ENCODE data around the gene CFD.
"Not testable (repeated sequence)": the region's sequence is repeated elsewhere in the genome, so short reads cannot be mapped to it uniquely, and the experiment has no call there.

The CFD gene
- long read RNA-seq, donor 1, partial matches to known transcripts = 0 of 12 reads
- long read RNA-seq, donor 1, other reads (novel, unspliced or antisense) = 12 of 12 reads
- long read RNA-seq, donor 2, partial matches to known transcripts = 0 of 1 reads
- long read RNA-seq, donor 2, other reads (novel, unspliced or antisense) = 0 of 1 reads
- long read RNA-seq, donor 3, partial matches to known transcripts = 0 of 8 reads
- long read RNA-seq, donor 3, other reads (novel, unspliced or antisense) = 7 of 8 reads
- long read RNA-seq, donor 4, partial matches to known transcripts = 11 of 11 reads
- long read RNA-seq, donor 4, other reads (novel, unspliced or antisense) = 0 of 11 reads
- long read RNA-seq, donor 5, partial matches to known transcripts = 0 of 1 reads
- long read RNA-seq, donor 5, other reads (novel, unspliced or antisense) = 0 of 1 reads
- long read RNA-seq, donor 6 = 0 reads
- long read RNA-seq, donor 7 = 0 reads
- long read RNA-seq, donor 8, partial matches to known transcripts = 0 of 3 reads
- long read RNA-seq, donor 8, other reads (novel, unspliced or antisense) = 0 of 3 reads

DNA sequence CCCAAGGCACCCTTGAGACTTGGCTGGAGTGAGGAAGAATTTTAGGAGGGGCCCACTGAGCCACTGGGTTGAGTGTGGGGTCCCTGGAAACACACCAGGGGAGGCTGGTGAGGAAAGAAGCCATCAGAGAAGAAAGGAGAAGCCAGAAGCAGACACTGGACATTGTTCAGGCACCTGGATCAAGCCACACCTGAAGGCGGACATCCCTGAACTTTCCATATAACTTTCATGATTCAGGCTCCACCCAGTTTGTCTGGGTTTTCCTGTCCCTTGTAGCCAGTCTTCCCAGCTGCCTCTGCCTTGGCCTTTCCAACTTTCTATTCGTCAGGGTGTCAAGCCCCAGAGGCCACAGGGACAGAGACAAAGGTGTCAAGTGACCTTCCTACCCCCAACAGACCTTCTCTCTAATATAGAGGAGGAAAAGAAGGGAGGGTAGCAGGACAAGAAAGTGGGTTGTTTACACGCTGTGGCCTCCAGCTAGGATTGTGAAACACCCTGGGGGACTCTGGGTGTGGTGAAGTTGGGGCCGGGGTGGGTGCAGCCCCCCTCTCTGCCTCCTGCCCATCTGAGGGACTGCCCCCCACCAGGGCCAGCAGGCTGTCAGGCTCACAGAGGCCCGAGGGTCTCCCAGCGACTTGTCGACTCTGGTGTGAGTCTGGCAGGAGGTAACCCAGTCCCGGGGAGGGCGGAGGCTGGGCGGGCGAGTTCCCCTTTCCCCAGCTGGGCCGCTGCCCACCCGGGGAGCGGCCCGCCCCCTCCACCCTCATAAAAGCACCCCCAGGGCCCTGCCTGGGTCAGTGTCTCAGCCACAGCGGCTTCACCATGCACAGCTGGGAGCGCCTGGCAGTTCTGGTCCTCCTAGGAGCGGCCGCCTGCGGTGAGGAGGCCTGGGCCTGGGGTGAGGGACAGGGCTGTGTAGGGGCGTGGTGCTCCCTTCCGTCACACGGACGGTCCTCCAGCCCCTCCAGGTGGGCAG lies at the start of gene CFD:
TSS of gene CFD (plus strand) at position 797 of the 976 bp plus-strand sequence. CDS start at position 823, 26 bp downstream.
- no peak for DNase-seq

DNA sequence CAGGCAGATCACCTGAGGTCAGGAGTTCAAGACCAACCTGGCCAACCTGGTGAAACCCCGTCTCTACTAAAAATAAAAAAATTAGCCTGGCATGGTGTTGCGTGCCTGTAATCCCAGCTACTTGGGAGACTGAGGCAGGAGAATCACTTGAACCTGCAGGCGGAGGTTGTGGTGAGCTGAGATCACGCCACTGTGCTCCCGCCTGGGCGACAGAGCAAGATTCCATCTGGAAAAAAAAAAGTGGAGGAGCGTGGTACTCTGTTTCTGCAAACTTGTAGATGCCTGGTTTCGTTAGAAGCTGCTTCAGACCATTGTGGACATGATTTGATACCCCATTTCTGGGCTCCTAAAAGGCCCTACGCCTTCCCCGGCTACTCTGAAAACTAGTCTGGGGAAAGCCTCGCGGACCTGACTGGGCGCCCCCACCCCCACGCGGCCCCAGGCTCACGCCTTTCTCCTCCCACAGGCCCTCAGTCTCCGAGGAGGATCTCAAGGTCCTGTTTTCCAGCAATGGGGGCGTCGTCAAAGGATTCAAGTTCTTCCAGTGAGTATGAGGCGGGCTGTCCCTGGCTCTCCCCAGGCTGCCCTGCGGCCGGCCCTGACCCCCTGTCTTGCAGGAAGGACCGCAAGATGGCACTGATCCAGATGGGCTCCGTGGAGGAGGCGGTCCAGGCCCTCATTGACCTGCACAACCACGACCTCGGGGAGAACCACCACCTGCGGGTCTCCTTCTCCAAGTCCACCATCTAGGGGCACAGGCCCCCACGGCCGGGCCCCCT lies 49.2 kb upstream of the CFD start:
- no peak for DNase-seq

DNA sequence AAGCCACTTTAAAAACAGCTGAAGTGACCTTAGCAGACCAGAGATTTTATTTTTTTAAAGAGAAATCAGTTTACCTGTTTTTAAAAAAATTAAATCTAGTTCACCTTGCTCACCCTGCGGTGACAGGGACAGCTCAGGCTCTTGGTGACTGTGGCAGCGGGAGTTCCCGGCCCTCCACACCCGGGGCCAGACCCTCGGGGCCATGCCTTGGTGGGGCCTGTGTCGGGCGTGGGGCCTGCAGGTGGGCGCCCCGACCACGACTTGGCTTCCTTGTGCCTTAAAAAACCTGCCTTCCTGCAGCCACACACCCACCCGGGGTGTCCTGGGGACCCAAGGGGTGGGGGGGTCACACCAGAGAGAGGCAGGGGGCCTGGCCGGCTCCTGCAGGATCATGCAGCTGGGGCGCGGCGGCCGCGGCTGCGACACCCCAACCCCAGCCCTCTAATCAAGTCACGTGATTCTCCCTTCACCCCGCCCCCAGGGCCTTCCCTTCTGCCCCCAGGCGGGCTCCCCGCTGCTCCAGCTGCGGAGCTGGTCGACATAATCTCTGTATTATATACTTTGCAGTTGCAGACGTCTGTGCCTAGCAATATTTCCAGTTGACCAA lies 48.5 kb upstream of the CFD start:
- no peak for DNase-seq

DNA sequence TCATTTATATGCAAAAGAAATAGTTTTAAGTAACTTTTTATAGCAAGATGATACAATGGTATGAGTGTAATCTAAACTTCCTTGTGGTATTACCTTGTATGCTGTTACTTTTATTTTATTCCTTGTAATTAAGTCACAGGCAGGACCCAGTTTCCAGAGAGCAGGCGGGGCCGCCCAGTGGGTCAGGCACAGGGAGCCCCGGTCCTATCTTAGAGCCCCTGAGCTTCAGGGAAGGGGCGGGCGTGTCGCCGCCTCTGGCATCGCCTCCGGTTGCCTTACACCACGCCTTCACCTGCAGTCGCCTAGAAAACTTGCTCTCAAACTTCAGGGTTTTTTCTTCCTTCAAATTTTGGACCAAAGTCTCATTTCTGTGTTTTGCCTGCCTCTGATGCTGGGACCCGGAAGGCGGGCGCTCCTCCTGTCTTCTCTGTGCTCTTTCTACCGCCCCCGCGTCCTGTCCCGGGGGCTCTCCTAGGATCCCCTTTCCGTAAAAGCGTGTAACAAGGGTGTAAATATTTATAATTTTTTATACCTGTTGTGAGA lies 47.9 kb upstream of the CFD start:
- DNase-seq = no peak

DNA sequence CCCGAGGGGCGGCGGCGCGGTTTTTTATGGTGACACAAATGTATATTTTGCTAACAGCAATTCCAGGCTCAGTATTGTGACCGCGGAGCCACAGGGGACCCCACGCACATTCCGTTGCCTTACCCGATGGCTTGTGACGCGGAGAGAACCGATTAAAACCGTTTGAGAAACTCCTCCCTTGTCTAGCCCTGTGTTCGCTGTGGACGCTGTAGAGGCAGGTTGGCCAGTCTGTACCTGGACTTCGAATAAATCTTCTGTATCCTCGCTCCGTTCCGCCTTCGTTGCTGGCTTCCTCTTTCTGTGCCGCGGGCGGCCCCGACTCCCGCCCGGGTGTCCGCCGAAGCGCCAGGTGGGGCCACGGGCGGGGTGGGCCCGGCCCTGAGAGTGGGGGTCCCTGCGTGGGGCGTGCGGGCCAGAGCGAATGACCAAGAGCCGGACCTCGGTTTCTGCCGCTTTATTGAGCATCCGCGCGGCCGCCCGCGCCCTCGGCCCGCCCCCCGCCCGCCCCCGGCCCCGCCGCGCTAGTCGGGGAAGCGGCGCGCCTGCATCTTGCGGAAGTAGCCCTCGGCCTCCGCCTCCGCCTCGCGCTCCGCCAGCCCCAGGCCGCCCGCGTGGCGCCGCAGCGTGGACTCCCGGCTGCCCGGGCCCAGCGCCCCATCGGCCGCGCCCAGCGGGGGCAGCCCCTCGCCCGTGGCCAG lies 47.3 kb upstream of the CFD start:
- DNase-seq = no peak

DNA sequence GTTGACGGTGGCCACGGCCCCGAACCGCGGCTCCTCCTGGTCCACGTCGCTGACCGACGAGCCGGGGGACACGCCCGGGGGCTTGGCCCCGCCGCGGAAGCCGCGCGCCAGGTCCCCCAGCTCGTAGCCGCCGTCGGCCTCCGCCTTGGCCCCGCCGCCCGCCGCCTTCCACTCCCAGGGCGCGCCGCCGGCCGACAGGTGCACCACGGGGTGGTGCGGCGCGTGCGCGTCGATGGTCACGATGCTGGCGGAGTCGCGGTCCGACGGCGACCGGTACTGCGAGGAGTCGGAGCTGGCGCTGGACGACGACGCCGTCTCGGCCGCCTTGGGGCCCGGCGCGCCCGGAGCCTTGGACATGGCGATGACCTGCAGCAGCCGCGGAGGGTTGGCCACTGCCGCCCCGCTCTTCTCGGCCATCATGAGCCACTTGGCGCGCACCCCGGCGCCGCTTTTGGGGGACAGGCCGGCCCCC lies 46.7 kb upstream of the CFD start:
- no peak for DNase-seq

DNA sequence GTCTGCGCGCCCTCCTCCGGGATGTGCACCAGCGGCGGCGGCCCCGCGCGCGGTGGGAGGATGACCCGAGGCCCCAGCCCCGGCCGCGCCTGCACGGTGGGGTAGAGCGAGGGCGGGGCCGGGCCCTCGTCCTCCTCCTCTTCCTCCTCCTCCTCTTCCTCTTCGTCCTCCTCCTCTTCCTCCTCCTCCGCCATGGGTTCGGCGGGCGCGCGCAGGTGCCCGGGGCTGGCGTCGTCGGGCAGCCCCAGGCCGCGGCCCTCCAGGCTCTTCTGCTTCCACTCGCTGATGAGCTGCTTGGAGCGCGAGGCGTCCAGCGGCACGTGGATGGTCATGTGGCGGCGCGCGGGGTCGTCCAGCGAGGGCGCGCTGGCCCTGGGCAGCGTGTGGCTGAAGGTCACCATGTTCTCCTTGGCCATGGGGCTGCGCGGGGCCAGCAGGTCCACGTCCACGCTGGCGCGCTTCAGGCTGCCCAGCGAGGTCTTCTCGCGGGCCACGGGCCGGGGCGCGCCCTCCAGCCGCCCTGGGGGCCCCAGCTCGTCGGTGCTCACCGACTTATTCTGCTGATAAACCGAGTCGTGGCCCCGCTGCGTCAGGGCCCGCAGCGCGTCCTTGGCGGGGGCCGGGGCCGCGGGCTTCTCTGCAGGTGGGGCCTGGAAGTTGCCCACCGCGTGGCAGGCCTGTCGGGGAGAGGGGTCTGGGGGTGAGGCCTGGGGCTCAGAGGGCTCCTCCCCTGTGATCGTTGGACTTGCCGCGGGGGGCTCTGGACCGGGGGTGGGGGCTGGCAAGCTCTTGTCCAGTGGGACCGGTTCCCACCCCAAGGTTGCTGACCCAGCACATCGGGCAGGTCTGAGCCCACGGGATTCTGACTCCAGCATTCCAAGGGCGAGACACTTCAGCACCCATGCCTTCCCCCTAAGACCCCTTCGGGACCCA lies 46.0 kb upstream of the CFD start:
- no peak for DNase-seq

DNA sequence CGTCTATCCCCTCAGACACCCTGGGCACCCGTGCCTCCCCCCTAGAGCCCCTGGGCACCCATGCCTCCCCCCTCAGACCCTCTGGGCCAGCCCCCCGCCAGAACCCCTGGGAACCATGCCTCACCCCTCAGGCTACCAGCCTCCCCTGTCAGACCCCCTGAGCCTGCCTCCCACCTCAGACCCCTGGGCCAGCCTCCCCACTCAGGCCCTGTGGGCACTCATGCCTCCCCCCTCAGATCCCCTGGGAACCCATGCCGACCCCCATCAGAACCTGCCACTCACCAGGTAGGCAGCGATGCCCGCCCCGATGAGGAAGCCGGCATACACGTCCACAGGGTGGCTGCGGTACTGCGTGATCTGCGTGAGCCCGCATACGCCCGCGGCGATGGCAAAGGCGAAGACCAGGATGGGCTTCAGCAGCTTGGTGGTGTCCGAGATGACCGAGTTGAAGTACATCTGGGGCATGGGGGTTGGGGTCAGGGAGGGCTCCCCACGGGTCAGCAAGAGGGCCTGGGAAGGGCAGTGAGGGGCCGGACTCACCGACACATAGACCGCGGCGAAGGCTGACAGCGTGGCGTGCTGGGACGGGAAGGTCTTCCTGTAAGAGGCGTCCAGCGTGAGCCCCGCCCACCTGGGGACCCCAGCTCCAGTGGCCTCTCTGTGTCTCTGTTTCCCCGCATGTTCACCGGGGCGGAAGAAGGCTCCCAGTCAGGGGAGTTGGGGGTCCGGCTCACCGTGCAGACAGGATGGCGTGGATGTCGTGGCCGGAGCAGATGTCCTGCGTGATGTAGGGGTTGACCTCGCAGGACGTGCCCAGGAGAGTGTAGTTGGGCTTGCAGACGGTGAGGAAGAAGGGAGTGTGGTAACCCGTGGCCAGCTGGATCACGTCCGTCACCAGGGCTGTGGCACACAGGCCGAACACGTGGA lies 45.0 kb upstream of the CFD start:
- DNase-seq = no peak

DNA sequence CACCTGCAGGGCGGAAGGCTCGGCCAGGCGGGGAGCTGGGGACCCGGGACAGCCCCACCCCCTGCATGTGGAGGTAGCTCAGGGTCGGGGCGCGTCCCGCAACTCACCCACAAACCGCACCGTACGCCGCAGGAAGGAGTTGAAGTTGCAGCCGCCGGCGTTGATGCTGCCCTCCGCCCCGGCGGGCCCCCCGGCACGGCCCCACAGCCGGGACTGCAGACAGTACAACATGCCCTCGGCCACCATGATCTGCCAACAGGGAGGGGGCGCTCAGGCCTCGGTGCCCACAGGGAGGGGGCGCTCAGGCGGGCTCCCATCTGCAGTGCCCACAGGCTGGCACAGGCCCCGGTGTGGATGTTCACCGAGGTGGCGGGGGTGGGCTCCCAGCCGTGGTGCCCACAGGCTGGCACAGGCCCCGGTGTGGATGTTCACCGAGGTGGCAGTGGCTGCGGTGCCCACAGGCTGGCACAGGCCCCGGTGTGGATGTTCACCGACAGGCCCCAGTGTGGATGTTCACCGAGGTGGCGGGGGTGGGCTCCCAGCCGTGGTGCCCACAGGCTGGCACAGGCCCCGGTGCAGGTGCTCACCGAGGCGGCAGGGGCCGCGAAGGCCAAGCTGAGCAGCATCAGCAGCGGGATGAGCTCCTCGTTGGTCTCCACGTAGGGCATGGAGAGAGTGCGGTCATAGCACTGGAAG lies 44.2 kb upstream of the CFD start:
- DNase-seq = no peak

DNA sequence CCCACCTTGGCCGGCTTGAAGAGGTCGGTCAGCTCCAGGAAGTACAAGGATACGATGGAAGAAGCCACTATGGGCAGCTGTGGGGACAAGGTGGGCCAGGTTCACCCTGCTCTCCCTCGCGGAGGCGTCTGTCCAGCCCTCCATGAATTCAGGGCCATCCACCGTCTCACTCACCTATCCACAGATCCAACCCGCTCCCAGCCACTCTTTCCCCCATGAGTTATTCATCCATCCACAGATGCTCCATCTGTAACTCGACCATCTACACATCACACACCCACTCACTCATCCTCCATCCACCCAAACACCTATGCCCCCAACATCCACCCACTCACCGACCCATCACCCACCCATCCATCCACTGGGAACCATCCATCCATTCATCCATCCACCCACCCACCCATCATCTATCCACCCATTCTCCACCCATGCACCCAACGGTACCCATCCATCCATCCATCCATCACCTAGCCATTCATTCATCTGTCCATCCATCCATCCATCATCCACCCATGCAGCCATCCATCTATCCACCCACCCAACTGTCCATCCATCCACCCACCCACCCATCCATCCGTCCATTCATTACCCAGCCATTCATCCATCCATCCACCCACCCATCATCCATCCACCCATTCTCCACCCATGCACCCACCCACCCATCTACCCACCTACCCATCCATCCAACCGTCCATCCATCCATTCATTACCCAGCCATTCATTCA lies 43.5 kb upstream of the CFD start:
- DNase-seq = no peak

DNA sequence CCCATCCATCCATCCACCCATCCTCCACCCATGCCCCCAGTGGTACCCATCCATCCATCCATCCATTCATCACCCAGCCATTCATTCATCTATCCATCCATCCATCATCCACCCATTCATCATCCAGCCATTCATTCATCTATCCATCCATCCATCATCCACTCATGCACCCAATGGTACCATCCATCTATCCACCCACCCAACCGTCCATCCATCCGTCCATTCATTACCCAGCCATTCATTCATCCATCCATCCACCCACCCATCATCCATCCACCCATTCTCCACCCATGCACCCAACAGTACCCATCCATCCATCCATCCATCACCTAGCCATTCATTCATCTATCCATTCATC lies 43.0 kb upstream of the CFD start:
- no peak for DNase-seq

DNA sequence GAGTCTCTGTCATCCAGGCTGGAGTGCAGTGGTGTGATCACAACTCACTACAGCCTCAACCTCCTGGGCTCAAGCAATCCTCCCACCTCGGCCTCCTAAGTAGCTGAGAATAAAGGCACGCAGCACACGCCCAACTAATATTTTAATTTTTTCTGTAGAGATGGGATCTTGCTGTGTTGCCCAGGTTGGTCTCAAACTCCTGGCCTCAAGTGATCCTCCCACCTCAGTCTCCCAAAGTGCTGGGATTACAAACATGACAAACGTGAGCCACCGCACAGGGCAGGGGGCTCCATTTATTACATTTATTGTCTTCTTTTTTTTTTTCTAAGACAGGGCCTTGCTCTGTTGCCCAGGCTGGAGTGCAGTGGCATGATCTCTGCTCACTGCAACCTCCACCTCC lies 39.3 kb upstream of the CFD start:
- DNase-seq = not testable (repeated sequence)

DNA sequence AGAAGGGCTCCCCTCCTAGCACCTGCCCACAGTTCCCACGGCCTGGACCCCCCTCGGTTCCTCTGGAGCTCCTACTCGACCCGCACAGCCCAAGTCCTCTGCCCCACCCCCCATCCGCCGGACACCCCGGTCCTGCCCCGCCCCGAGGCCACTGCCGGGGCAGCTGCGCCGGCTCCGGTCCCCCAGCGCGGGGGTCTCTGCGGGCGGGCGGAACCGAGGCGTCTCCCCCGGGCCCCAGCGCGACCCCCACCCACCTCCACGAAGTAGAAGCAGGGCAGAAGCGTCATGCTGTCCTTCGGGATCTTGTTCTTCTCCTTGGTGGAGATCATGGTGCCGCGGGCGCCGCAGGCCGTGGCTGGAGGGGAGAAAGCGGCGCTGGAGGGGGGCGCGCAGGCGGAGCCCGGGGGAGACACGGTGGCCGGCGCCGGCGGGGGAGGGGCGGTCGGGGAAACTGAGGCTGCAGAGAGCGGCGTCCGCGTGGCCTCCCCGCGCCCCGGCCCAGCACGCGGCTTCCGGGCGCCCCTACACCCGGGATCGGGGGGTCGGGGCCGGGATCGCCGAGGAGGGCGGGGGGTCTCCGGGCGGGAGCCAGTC lies 38.1 kb upstream of the CFD start:
- DNase-seq = no peak

DNA sequence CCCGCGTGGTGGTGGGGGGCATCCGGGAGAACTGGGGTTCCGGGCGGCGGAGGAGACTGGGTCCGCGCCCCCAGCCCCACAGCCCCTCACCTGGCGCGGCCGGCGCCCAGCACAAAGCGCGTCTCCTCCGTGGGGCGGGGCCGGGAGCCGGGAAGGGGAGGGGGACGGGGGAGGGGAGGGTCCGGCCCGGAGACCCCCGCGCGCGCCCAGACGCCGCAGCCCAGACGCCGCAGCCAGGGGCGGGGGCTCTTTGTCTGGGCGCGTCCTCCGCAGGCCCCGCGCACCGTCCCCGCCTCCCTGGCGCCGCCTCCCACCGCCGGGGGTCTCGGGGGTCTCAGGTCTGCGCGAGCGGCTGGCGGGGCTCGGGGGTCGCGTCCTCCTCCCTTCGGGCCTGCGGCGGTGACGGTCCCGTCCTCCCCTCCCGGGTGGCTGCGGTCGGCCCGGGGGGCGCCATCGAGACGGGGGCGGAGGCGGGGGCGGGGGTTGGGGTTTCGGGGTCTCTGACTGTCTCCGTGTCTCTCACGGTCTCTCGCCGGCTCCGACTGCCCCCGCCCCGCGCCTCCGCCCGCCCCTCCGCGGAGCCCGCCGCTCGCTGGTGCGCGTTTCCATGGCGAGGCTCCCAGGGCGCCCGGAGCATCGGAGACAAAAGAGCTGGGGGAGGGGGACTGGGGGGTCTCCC lies 37.5 kb upstream of the CFD start, which contains the start of gene PLPPR3:
TSS of gene PLPPR3 (minus strand) at position 131 of the 679 bp plus-strand sequence. CDS start 396 bp downstream, outside the sequence.
- no peak for DNase-seq

DNA sequence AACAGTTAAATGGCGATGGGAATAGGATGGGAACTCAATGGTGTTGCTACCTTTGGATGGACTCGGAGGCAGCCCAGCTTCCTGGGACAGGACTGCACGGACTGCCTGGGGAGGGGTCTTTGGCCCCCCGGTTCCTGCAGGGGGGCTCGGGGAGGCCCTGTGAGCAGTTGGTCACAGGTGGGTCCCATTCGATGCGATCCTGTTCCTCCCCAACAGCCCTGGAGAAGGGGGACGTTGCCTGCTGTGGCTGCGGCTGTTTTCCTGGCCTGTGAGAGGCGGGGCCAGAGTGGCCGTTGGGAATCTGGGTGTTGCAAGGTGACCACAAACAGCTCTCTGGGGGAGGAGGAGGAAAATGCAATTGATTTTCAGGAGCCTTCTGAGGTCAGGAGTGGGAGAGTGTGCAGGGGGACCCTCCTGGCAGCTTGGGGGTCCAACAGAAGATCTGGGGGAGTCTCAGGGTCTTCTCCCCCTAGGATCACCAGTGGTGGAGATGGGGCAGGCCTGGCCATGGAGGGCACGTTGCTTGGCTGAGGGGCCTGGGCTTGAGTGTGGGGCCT lies 35.8 kb upstream of the CFD start:
- DNase-seq = no peak

DNA sequence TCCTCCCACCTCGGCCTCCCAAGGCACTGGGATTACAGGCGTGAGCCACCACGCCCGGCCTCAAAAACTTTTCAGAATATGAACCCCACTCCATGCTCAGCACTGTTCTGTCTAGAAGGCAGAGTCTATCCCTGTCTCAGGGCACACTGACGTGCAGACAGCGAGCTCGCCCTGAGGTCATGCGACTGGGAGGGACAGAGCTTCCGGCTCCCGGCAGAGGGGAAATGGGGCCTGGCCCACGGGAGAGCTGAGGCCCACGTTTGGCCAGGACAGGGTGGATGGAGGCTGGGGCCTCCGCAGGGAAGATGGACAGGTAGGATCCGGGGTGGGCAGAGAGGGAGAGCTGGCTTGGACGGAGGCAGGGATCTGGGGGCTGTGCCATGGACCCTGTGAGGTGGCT lies 34.6 kb upstream of the CFD start:
- no peak for DNase-seq
